ENCODE results near the gene KCTD8. TPM values are rescaled to one million over a fixed set of nuclear protein-coding genes. Genes with fewer than 3 reads are reported as not detected.

Gene KCTD8
- total RNA-seq, 1 experiment from 2014 or later, result not detected

GRCh38 chr4:44494810-44495701 is 46.4 kb upstream of the KCTD8 start:
- POLR2A ChIA-PET, result no interaction called here
- no TSS peak for BruUV-seq (replicated peaks)
- TF ChIP-seq ATF3 (IDR thresholded peaks at IDR 0.05), result no peak
- RAD21 ChIA-PET (ENCODE audit: low non-redundant PET in 1 of 2, low total read pairs in 2 of 2, uncharacterized antibody in 2 of 2, unreplicated experiment in 2 of 2), result no interaction called here
- Histone ChIP-seq H3K4me2 (ENCODE audit: low read length) (no peak overlapping the region), H3K4me1 (ENCODE audit: control insufficient read depth in 1 of 2, insufficient read depth in 2 of 2, low read length in 2 of 2) (no peaks in the 10 kb centered on the region), H3K4me3 (replicated peaks in 1 of 2; ENCODE audit: low read depth in 1 of 2, low read length in 2 of 2) (no peak overlapping the region), H3K9me2 (ENCODE audit: insufficient read depth) (no peaks in the 10 kb centered on the region), H3K79me2 (ENCODE audit: insufficient read depth, low read length) (no peaks in the 10 kb centered on the region), H3K36me3 (ENCODE audit: control insufficient read depth in 1 of 2, insufficient read depth in 2 of 2, low read length in 2 of 2) (no peaks in the 10 kb centered on the region), H3K27me3 (ENCODE audit: insufficient read depth, low read length) (no peaks in the 10 kb centered on the region), H4K20me1 (ENCODE audit: insufficient read depth) (no peaks in the 10 kb centered on the region), H2AFZ (ENCODE audit: low read depth, low read length, poor library complexity, severe bottlenecking) (no peak overlapping the region), H3K9me3 (ENCODE audit: control insufficient read depth in 1 of 2, insufficient read depth in 1 of 2, low read depth in 1 of 2, low read length in 2 of 2) (peaks cover 0 to 4% of the 10 kb centered on the region in 2 experiments; a peak in 1 of 4 replicates), H3K9ac (ENCODE audit: low read length) (no peak overlapping the region), H3K27ac (ENCODE audit: low read depth, low read length) (no peak overlapping the region)
- ATAC-seq (no peak), DNase-seq (ENCODE audit: low read depth, low spot score) (no peak)
- CTCF ChIA-PET, result no interaction called here
- intact Hi-C loops (cut with micrococcal nuclease), result no loop called here

GRCh38 chr4:44493924-44494323 is 45.3 kb upstream of the KCTD8 start:
- POLR2A ChIA-PET, result no interaction called here
- no TSS peak for BruUV-seq (replicated peaks)
- no peaks in the 10 kb centered on the region for H3K36me3 ChIP-seq (ENCODE audit: control insufficient read depth in 1 of 2, insufficient read depth in 2 of 2, low read length in 2 of 2)
- no peak overlapping the region for H2AFZ ChIP-seq (ENCODE audit: low read depth, low read length, poor library complexity, severe bottlenecking)
- H3K4me1 ChIP-seq (ENCODE audit: control insufficient read depth in 1 of 2, insufficient read depth in 2 of 2, low read length in 2 of 2), result no peaks in the 10 kb centered on the region
- no peaks in the 10 kb centered on the region for H3K9me2 ChIP-seq (ENCODE audit: insufficient read depth)
- no peak overlapping the region for H3K4me3 ChIP-seq (replicated peaks in 1 of 2; ENCODE audit: low read depth in 1 of 2, low read length in 2 of 2)
- CTCF ChIA-PET, result interaction anchor here (0.7 kb wide), 1 partner anchor 18 kb away, joined by 3 read pairs; no protein-coding TSS in a partner anchor
- no peak overlapping the region for H3K9ac ChIP-seq (ENCODE audit: low read length)
- H3K79me2 ChIP-seq (ENCODE audit: insufficient read depth, low read length), result no peaks in the 10 kb centered on the region
- RAD21 ChIA-PET (ENCODE audit: low non-redundant PET in 1 of 2, low total read pairs in 2 of 2, uncharacterized antibody in 2 of 2, unreplicated experiment in 2 of 2), result no interaction called here
- no peaks in the 10 kb centered on the region for H4K20me1 ChIP-seq (ENCODE audit: insufficient read depth)
- TF ChIP-seq CTCF (IDR thresholded peaks at IDR 0.05 in 2 of 3, conservative IDR thresholded peaks at IDR 0.05 in 1 of 3; ENCODE audit: borderline replicate concordance in 1 of 3, insufficient read depth in 1 of 3, low read depth in 2 of 3, low read length in 2 of 3) (peak in 2 of 3 experiments; percentile 28 to 37; a peak in 2 of 6 replicates), FOSL1 (IDR thresholded peaks at IDR 0.05; ENCODE audit: low read depth) (no peak)
- ATAC-seq, result no peak
- peaks cover 0 to 6% of the 10 kb centered on the region in 2 experiments; a peak in 1 of 4 replicates for H3K9me3 ChIP-seq (ENCODE audit: control insufficient read depth in 1 of 2, insufficient read depth in 1 of 2, low read depth in 1 of 2, low read length in 2 of 2)
- no peak overlapping the region for H3K27ac ChIP-seq (ENCODE audit: low read depth, low read length)
- H3K4me2 ChIP-seq (ENCODE audit: low read length), result no peak overlapping the region
- no peaks in the 10 kb centered on the region for H3K27me3 ChIP-seq (ENCODE audit: insufficient read depth, low read length)
- intact Hi-C loops (cut with micrococcal nuclease), result no loop called here
- DNase-seq (ENCODE audit: low read depth, low spot score), result no peak

Measured in HCT116 (cell line).